Colonic mucosa (tissue), 4 donors: ENCODE results near the gene ADAMTS4. TPM values are rescaled to one million over a fixed set of nuclear protein-coding genes. Genes with fewer than 3 reads are reported as not detected.
A peak's percentile ranks its signal among the peaks of the same experiment; 100 is the strongest.

ENCODE experiments used
- DNase-seq: peaks from one replicate; pipeline ENCODE4 v3.0.0-alpha.2; 2020
- H3K27ac ChIP-seq: fragments of 200-600 bp; one replicate; pipeline ENCODE4 v1.8.0; 2021
- H3K27me3 ChIP-seq: fragments of 200-600 bp; one replicate; pipeline ENCODE4 v1.8.0; 2021
- H3K36me3 ChIP-seq: fragments of 200-600 bp; one replicate; pipeline ENCODE4 v1.8.0; 2021
- H3K4me1 ChIP-seq: fragments of 200-600 bp; one replicate; pipeline ENCODE4 v1.8.0; 2021; ENCODE audit warnings: mild to moderate bottlenecking
- H3K4me3 ChIP-seq: fragments of 200-600 bp; one replicate; pipeline ENCODE4 v1.8.0; 2021
- H3K9ac ChIP-seq, 2 donors: one replicate each; pipeline ENCODE4 v1.7.0; 2013; ENCODE audit warnings: control low read depth in 2 of 2, low read depth in 2 of 2, low read length in 2 of 2
- H3K9me3 ChIP-seq: fragments of 200-600 bp; one replicate; pipeline ENCODE4 v1.8.0; 2021
- intact Hi-C: fragments of 100-400 bp; cut with DNase I; formaldehyde crosslinking; loops from one replicate; pipeline ENCODE4 v1.14.1; 2022
- total RNA-seq, 2 donors: library from RNA; stranded (reverse); fragmentation: NEBNext Ultra II Directional in 1 of 2; extraction: Animal tissue kit (Norgen Biotek cat#: 25700) in 1 of 2; gene quantifications; one replicate each; pipeline ENCODE4 v1.2.1, GENCODE V29; 2021
- TF ChIP-seq, protein P1 (sequence below): fragments of 200-600 bp; IDR thresholded peaks from one replicate; pipeline ENCODE4 v1.8.0; 2022; ENCODE audit warnings: antibody characterized with exemption, mild to moderate bottlenecking
- donor health status: healthy.
- donor health status: DM: no; HTN: no; CAD: no.
- donor health status: DM: no; HTN: no; CAD: no.

Gene ADAMTS4
- total RNA-seq, 2 donors from 2014 or later, result 0.57 to 14.0 TPM

DNA sequence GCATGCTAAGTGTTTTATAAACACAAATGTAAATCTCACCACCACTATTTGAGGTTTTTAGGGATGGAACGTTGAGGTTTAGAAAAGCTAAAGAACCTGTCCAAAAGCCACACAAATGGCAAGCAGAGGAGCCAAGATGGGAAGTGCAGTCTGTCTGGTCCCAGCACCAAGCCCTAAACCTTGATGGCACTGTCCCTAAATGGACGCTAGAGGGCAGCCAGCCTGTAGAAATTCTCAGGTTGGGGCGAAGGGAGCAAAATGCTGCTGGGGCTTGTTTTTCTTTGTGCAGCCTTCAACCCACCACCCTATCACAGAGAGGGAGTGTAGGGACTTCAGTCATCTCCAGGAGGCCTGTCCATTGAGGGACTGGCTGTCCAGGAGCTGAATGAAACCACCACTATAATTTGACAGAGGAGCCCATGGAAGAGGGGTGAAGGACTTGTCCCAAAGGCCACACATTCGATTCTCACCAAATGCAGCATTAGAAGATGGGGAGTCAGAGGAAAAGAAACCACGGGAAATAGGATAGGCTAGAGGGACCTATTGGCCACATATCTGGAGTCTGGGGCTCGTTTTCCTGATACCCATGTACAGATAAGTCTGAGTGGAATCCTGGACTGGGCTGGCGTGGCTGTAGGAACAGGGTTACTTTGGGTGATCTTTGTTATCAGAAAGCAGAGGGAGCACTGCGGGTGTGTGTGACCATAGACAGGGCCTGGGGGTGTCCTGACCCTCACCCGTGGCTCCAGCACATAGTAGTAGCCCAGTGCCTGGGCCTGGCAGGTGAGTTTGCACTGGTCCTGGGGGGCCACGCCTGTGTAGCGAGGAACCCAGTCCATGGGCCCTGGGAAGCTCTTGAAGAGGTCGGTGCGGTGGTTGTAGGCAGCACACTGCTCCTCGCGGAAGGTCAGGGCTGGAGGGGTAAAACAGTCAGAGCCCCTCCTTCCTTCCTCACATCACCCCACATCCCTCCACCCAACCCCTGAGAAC is 6.1 kb downstream of the ADAMTS4 start:
- no peaks in the 10 kb centered on the region for H3K9me3 ChIP-seq
- H3K4me1 ChIP-seq, result no peaks in the 10 kb centered on the region
- H3K27ac ChIP-seq, result no peak overlapping the region
- intact Hi-C loops, result loop anchor here (10.0 kb wide), 2 partner anchors 112 to 192 kb away; partner anchors contain the start of gene MPZ
- H3K36me3 ChIP-seq, result no peaks in the 10 kb centered on the region
- peak; percentile 68 for DNase-seq
- no peak overlapping the region for H3K4me3 ChIP-seq
- no peaks in the 10 kb centered on the region for H3K27me3 ChIP-seq
- TF ChIP-seq, protein P1, sequence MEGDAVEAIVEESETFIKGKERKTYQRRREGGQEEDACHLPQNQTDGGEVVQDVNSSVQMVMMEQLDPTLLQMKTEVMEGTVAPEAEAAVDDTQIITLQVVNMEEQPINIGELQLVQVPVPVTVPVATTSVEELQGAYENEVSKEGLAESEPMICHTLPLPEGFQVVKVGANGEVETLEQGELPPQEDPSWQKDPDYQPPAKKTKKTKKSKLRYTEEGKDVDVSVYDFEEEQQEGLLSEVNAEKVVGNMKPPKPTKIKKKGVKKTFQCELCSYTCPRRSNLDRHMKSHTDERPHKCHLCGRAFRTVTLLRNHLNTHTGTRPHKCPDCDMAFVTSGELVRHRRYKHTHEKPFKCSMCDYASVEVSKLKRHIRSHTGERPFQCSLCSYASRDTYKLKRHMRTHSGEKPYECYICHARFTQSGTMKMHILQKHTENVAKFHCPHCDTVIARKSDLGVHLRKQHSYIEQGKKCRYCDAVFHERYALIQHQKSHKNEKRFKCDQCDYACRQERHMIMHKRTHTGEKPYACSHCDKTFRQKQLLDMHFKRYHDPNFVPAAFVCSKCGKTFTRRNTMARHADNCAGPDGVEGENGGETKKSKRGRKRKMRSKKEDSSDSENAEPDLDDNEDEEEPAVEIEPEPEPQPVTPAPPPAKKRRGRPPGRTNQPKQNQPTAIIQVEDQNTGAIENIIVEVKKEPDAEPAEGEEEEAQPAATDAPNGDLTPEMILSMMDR, result peak; percentile 79
- H3K9ac ChIP-seq, result peak overlapping the region in 1 of 2 donors; percentile 36

DNA sequence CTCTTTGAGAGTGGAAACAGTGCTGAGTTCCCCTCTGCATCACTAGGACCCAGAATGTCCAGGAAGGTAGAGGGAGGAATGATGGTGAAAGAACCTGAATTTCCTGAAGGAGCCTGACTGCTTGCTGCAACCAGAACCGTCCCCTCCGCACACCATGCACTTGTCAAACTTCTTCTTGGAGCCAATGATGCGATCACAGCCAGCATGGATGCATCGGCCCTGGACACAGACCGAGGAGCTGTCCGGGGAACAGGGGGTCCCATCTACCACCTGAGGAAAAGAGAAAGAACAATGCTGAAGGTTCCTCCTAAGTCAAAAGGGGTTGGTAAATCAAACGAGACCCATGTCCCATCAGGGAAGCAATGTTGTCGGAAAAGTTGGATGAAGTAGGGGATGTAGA is 6.9 kb downstream of the ADAMTS4 start:
- no peaks in the 10 kb centered on the region for H3K9me3 ChIP-seq
- no peak overlapping the region for H3K4me3 ChIP-seq
- no peak overlapping the region for H3K9ac ChIP-seq
- no peak for DNase-seq
- TF ChIP-seq, protein P1, result no peak
- H3K27me3 ChIP-seq, result no peaks in the 10 kb centered on the region
- H3K4me1 ChIP-seq, result no peaks in the 10 kb centered on the region
- H3K36me3 ChIP-seq, result no peaks in the 10 kb centered on the region
- H3K27ac ChIP-seq, result no peak overlapping the region
- intact Hi-C loops, result loop anchor here (10.0 kb wide), 2 partner anchors 113 to 193 kb away; partner anchors contain the start of gene MPZ

DNA sequence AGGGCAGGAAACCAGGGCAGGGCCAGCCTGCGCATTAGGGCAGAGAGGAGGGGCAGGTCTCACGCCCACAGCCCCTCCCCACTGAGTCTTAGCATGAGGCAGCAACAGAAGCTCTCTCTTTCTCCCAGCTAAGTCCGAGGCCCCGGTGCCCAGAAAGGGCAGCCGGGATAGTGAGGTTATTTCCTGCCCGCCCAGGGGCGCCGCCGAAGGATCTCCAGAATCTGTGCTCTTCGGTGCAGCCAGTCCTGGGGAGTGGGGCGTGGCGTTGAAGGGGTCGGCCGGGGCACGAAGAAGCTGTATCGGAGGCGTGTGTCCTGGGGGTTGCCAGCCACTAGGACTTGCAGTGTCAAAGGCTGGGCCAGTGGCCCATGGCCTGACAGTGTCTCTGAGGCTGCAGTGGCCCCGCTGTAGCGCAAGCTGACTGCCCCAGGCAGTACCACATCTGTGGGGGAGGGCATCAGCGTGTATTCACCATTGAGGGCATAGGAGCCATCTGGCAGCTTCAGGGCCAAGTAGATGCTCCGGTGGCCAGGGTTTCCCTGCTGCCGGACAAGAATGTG is 7.8 kb downstream of the ADAMTS4 start:
- TF ChIP-seq, protein P1, result no peak
- no peak for DNase-seq
- H3K4me1 ChIP-seq, result no peaks in the 10 kb centered on the region
- H3K36me3 ChIP-seq, result no peaks in the 10 kb centered on the region
- no peaks in the 10 kb centered on the region for H3K27me3 ChIP-seq
- H3K4me3 ChIP-seq, result no peak overlapping the region
- H3K27ac ChIP-seq, result no peak overlapping the region
- no peaks in the 10 kb centered on the region for H3K9me3 ChIP-seq
- H3K9ac ChIP-seq, result no peak overlapping the region
- intact Hi-C loops, result loop anchor here (10.0 kb wide), 2 partner anchors 114 to 194 kb away; partner anchors contain the start of gene MPZ

DNA sequence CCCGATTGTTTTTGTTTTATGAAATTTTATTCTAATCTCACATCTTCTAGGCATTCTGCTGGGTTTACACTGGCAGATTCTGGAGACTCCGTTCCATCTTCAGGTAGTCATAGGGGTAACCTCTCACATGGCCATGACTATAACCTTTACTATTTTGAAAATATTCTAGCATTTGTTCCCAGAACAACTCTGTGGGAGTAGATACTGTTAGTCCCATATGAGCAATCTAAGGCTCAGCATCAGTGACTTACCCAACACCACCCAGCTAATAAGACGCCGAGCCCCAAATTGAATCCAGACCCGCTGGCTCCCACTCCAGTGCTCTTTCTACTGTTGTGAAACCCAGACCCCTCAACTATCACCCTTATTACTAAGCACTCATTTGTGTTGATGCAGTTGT is 9.8 kb downstream of the ADAMTS4 start:
- Histone ChIP-seq H3K9me3 (no peaks in the 10 kb centered on the region), H3K27ac (no peak overlapping the region), H3K4me3 (no peak overlapping the region), H3K9ac (no peak overlapping the region), H3K27me3 (no peaks in the 10 kb centered on the region), H3K36me3 (no peaks in the 10 kb centered on the region), H3K4me1 (no peaks in the 10 kb centered on the region)
- intact Hi-C loops, result no loop called here
- TF ChIP-seq, protein P1, result no peak
- DNase-seq, result no peak

DNA sequence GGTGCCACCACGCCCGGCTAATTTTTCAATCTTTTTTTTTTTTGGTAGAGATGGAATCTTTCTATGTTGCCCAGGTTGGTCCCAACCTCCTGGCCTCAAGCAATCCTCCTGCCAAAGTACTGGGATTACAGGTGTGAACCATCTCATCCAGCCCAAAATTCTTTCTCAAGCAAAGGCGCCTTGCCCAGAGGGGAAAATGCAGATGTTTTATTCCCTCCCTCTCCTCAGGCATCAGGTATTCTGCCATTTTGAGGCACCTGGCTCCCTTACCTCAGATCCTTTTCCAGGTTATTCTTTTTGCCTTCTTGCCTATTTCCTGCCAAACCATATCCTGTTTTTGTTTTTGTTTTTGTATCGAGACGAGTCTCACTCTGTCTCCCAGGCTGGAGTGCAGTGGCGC is 10.5 kb downstream of the ADAMTS4 start:
- no peak for DNase-seq
- Histone ChIP-seq H3K27me3 (no peaks in the 10 kb centered on the region), H3K4me1 (no peaks in the 10 kb centered on the region), H3K27ac (no peak overlapping the region), H3K9ac (no peak overlapping the region), H3K9me3 (no peaks in the 10 kb centered on the region), H3K36me3 (no peaks in the 10 kb centered on the region), H3K4me3 (no peak overlapping the region)
- TF ChIP-seq, protein P1, result no peak
- intact Hi-C loops, result no loop called here
